HG03095 (cell line): ENCODE results near the gene GPD1.
"Not testable (repeated sequence)": the region's sequence is repeated elsewhere in the genome, so short reads cannot be mapped to it uniquely, and the experiment has no call there.

Experiments
- ATAC-seq: cut with Tn5 transposase; IDR thresholded peaks from one replicate; pipeline ENCODE4 v1.9.1; 2021; ENCODE audit warnings: moderate library complexity; ENCODE audit not compliant: unreplicated experiment

Gene GPD1

GRCh38 chr12:50073206-50073605, 30.6 kb upstream of the GPD1 start:
- ATAC-seq = no peak

- no peak for ATAC-seq
Observed at GRCh38 chr12:50073712-50074111, 30.1 kb upstream of the GPD1 start.

GRCh38 chr12:50074936-50075807, 28.6 kb upstream of the GPD1 start:
- ATAC-seq = peak; percentile 69

- ATAC-seq = no peak
Observed at GRCh38 chr12:50075808-50076170, 28.0 kb upstream of the GPD1 start.

- no peak for ATAC-seq
Observed at GRCh38 chr12:50077099-50077498, 26.7 kb upstream of the GPD1 start.

- ATAC-seq = no peak
Observed at GRCh38 chr12:50078281-50078680, 25.5 kb upstream of the GPD1 start.

GRCh38 chr12:50079771-50080170, 24.0 kb upstream of the GPD1 start:
- no peak for ATAC-seq

GRCh38 chr12:50081096-50081808, 22.6 kb upstream of the GPD1 start:
- ATAC-seq = no peak

- no peak for ATAC-seq
Observed at GRCh38 chr12:50082644-50083043, 21.2 kb upstream of the GPD1 start.

- ATAC-seq = no peak
Observed at GRCh38 chr12:50083301-50083700, 20.5 kb upstream of the GPD1 start.

GRCh38 chr12:50084409-50084774, 19.4 kb upstream of the GPD1 start:
- not testable (repeated sequence) for ATAC-seq

- ATAC-seq = peak; percentile 85
Observed at GRCh38 chr12:50084775-50085614, 18.8 kb upstream of the GPD1 start, which contains the start of gene SMARCD1. Gene SMARCD1, plus strand, starts transcription at chr12:50085342. Its CDS starts 28 bp downstream, at chr12:50085370.

GRCh38 chr12:50085615-50086072, 18.2 kb upstream of the GPD1 start:
- ATAC-seq = no peak

- no peak for ATAC-seq
Observed at GRCh38 chr12:50086148-50086547, 17.7 kb upstream of the GPD1 start.

- ATAC-seq = no peak
Observed at GRCh38 chr12:50087151-50087550, 16.7 kb upstream of the GPD1 start.

- ATAC-seq = no peak
Observed at GRCh38 chr12:50087995-50088394, 15.8 kb upstream of the GPD1 start.

- ATAC-seq = no peak
Observed at GRCh38 chr12:50088577-50089335, 15.1 kb upstream of the GPD1 start.

GRCh38 chr12:50089730-50090129, 14.1 kb upstream of the GPD1 start:
- no peak for ATAC-seq

GRCh38 chr12:50090391-50090790, 13.4 kb upstream of the GPD1 start:
- ATAC-seq = no peak

- no peak for ATAC-seq
Observed at GRCh38 chr12:50097952-50098351, 5.9 kb upstream of the GPD1 start.
